KMS-11 (cell line): ENCODE results near the gene ATG14.
"Not testable (repeated sequence)": the region's sequence is repeated elsewhere in the genome, so short reads cannot be mapped to it uniquely, and the experiment has no call there.

ENCODE experiments used
- H2AFZ ChIP-seq: fragments of 200-600 bp; sonication (generic); 2 replicates; pipeline ENCODE4 v1.6.1; 2016; ENCODE audit warnings: antibody characterized with exemption, mixed run types, low read depth
- H3K27ac ChIP-seq: fragments of 200-600 bp; sonication (generic); 2 replicates; pipeline ENCODE4 v1.6.1; 2016; ENCODE audit warnings: mild to moderate bottlenecking, mixed run types
- H3K27me3 ChIP-seq: fragments of 200-600 bp; sonication (generic); 2 replicates; pipeline ENCODE4 v1.6.1; 2017; ENCODE audit warnings: mild to moderate bottlenecking, low read depth, mixed run types, moderate library complexity; ENCODE audit not compliant: insufficient read depth
- H3K36me3 ChIP-seq: fragments of 200-600 bp; sonication (generic); 2 replicates; pipeline ENCODE4 v1.6.1; 2017; ENCODE audit warnings: mild to moderate bottlenecking, mixed run types; ENCODE audit not compliant: insufficient read depth
- H3K4me1 ChIP-seq: fragments of 200-600 bp; sonication (generic); 2 replicates; pipeline ENCODE4 v1.6.1; 2016; ENCODE audit warnings: mild to moderate bottlenecking, low read depth, mixed run types; ENCODE audit not compliant: poor library complexity, severe bottlenecking
- H3K4me2 ChIP-seq: fragments of 200-600 bp; sonication (generic); 2 replicates; pipeline ENCODE4 v1.7.0; 2016; ENCODE audit warnings: mild to moderate bottlenecking, mixed run types
- H3K4me3 ChIP-seq: fragments of 200-600 bp; sonication (generic); IDR thresholded peaks from 2 replicates; pipeline ENCODE4 v1.6.1; 2017; ENCODE audit warnings: low read depth, low read length, mixed read lengths; ENCODE audit not compliant: insufficient read depth
- H3K79me2 ChIP-seq: fragments of 200-600 bp; sonication (generic); 2 replicates; pipeline ENCODE4 v1.6.1; 2016; ENCODE audit warnings: low read depth, mixed run types; ENCODE audit not compliant: insufficient read depth
- H3K9ac ChIP-seq: fragments of 200-600 bp; sonication (generic); 2 replicates; pipeline ENCODE4 v1.6.1; 2016; ENCODE audit warnings: mild to moderate bottlenecking, mixed run types
- H4K20me1 ChIP-seq: fragments of 200-600 bp; sonication (generic); 2 replicates; pipeline ENCODE4 v1.6.1; 2016; ENCODE audit warnings: mild to moderate bottlenecking, mixed run types; ENCODE audit not compliant: insufficient read depth
- CTCF ChIP-seq: fragments of 200-600 bp; sonication (generic); conservative IDR thresholded peaks from 2 replicates; pipeline ENCODE4 v1.6.1; 2017; ENCODE audit warnings: low read depth, mild to moderate bottlenecking, antibody characterized with exemption, low read length, moderate library complexity, mixed read lengths

The ATG14 gene

GRCh38 chr14:55387121-55387520 is 24.5 kb downstream of the ATG14 start:
- Histone ChIP-seq H3K4me3 (no peak overlapping the region), H3K27ac (no peak overlapping the region), H2AFZ (no peak overlapping the region), H3K9ac (no peak overlapping the region), H3K79me2 (no peaks in the 10 kb centered on the region), H3K27me3 (no peaks in the 10 kb centered on the region), H3K36me3 (no peaks in the 10 kb centered on the region), H3K4me1 (no peaks in the 10 kb centered on the region), H3K4me2 (no peak overlapping the region), H4K20me1 (no peaks in the 10 kb centered on the region)
- TF ChIP-seq CTCF, result no peak

GRCh38 chr14:55386037-55386808 is 25.4 kb downstream of the ATG14 start:
- Histone ChIP-seq H2AFZ (no peak overlapping the region), H3K4me1 (no peaks in the 10 kb centered on the region), H3K9ac (no peak overlapping the region), H3K36me3 (no peaks in the 10 kb centered on the region), H4K20me1 (no peaks in the 10 kb centered on the region), H3K27ac (no peak overlapping the region), H3K4me2 (no peak overlapping the region), H3K4me3 (no peak overlapping the region), H3K27me3 (no peaks in the 10 kb centered on the region), H3K79me2 (no peaks in the 10 kb centered on the region)
- TF ChIP-seq CTCF, result no peak

GRCh38 chr14:55384536-55384935 is 27.1 kb downstream of the ATG14 start:
- H3K27ac ChIP-seq, result no peak overlapping the region
- no peak overlapping the region for H3K4me2 ChIP-seq
- no peak overlapping the region for H3K9ac ChIP-seq
- H3K79me2 ChIP-seq, result no peaks in the 10 kb centered on the region
- no peaks in the 10 kb centered on the region for H3K27me3 ChIP-seq
- H2AFZ ChIP-seq, result no peak overlapping the region
- H3K36me3 ChIP-seq, result no peaks in the 10 kb centered on the region
- no peak for TF ChIP-seq CTCF
- H3K4me3 ChIP-seq, result no peak overlapping the region
- no peaks in the 10 kb centered on the region for H3K4me1 ChIP-seq
- no peaks in the 10 kb centered on the region for H4K20me1 ChIP-seq

GRCh38 chr14:55383541-55384140 is 28.0 kb downstream of the ATG14 start:
- no peak for TF ChIP-seq CTCF
- Histone ChIP-seq H3K9ac (no peak overlapping the region), H2AFZ (no peak overlapping the region), H3K27me3 (no peaks in the 10 kb centered on the region), H3K4me3 (no peak overlapping the region), H4K20me1 (no peaks in the 10 kb centered on the region), H3K4me2 (no peak overlapping the region), H3K27ac (no peak overlapping the region), H3K79me2 (no peaks in the 10 kb centered on the region), H3K4me1 (no peaks in the 10 kb centered on the region), H3K36me3 (no peaks in the 10 kb centered on the region)

GRCh38 chr14:55383056-55383466 is 28.6 kb downstream of the ATG14 start:
- H3K36me3 ChIP-seq, H3K27me3 ChIP-seq, H3K4me3 ChIP-seq, H3K4me1 ChIP-seq, H3K9ac ChIP-seq, H3K4me2 ChIP-seq, H3K79me2 ChIP-seq, H3K27ac ChIP-seq, H2AFZ ChIP-seq, H4K20me1 ChIP-seq: not testable (repeated sequence)
